ENCODE results near the gene FBXL19. TPM values are rescaled to one million over a fixed set of nuclear protein-coding genes. Genes with fewer than 3 reads are reported as not detected.

Gene FBXL19
- total and polyA plus RNA-seq, 2 of the 8 experiments (the other 6 are each of a cell fraction or from before 2014, with no cell fraction given), result 47.2 to 72.2 TPM

DNA sequence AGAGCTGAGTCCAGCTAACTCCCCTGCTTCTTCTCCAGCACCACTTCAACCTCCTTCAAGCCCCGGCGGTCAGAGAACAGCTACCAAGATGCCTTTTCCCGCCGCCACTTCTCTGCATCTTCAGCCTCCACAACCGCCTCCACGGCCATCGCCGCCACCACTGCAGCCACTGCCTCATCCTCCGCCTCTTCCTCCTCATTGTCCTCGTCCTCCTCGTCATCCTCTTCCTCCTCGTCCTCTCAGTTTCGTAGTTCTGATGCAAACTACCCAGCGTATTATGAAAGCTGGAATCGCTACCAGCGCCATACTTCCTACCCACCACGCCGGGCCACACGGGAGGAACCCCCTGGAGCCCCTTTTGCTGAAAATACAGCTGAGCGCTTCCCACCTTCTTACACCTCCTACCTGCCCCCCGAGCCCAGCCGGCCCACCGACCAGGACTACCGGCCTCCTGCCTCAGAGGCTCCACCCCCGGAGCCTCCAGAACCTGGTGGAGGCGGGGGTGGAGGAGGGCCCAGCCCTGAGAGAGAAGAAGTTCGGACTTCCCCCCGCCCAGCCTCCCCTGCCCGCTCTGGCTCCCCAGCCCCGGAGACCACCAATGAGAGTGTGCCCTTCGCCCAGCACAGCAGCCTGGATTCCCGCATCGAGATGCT is 41.3 kb downstream of the FBXL19 start:
- Histone ChIP-seq H3K23me2 (ENCODE audit: low read depth, low read length) (no peaks in the 10 kb centered on the region), H3K23ac (ENCODE audit: insufficient read length) (no peak overlapping the region), H3K14ac (ENCODE audit: insufficient read length) (no peak overlapping the region), H3K79me2 (ENCODE audit: control insufficient read depth in 1 of 2, insufficient read depth in 2 of 2, low read length in 2 of 2) (peaks cover 0 to 3% of the 10 kb centered on the region in 2 experiments; a peak in 1 of 4 replicates), H3K9me3 (ENCODE audit: insufficient read depth in 2 of 2, low read depth in 1 of 2, low read length in 1 of 2) (no peaks in the 10 kb centered on the region; a peak in 1 of 4 replicates), H3K18ac (ENCODE audit: extremely low read depth, low read length) (no peak overlapping the region), H3K4me2 (ENCODE audit: insufficient read depth in 1 of 2, low read depth in 2 of 2, low read length in 2 of 2) (no peak overlapping the region), H3K4me3 (ENCODE audit: extremely low read depth in 1 of 4, insufficient read depth in 2 of 4, low read depth in 3 of 4, low read length in 4 of 4) (no peak overlapping the region), H4K5ac (ENCODE audit: insufficient read length, low read depth, low read length) (no peak overlapping the region), H2AK5ac (ENCODE audit: low read depth, low read length) (no peak overlapping the region), H2BK20ac (ENCODE audit: low read length) (no peak overlapping the region), H2BK5ac (ENCODE audit: low read depth, low read length) (no peak overlapping the region), H4K20me1 (replicated peaks in 1 of 2; ENCODE audit: control insufficient read depth in 1 of 2, insufficient read depth in 2 of 2, low read length in 2 of 2) (peaks cover 2 to 19% of the 10 kb centered on the region in 2 experiments), H3K9ac (replicated peaks in 1 of 4; ENCODE audit: extremely low read depth in 1 of 4, low read depth in 3 of 4, low read length in 3 of 4) (no peak overlapping the region), H2AFZ (ENCODE audit: low read length) (no peak overlapping the region), H3K36me3 (ENCODE audit: control insufficient read depth in 2 of 4, insufficient read depth in 4 of 4, low read length in 3 of 4) (peaks cover 57 to 91% (median 65%) of the 10 kb centered on the region in 4 experiments), H4K8ac (ENCODE audit: extremely low read depth, insufficient read depth, low read length) (no peak overlapping the region), H3K4ac (replicated peaks; ENCODE audit: insufficient read length, low read depth, low read length) (no peak overlapping the region), H2BK120ac (replicated peaks; ENCODE audit: low read depth, low read length) (no peak overlapping the region), H4K91ac (replicated peaks; ENCODE audit: insufficient read length, low read length) (no peak overlapping the region), H3K56ac (replicated peaks; ENCODE audit: insufficient read length, low read depth, low read length) (no peak overlapping the region), H3K79me1 (ENCODE audit: low read depth, low read length) (peaks cover 6% of the 10 kb centered on the region), H2BK12ac (ENCODE audit: low read depth, low read length) (no peak overlapping the region), H3K4me1 (replicated peaks in 1 of 4; ENCODE audit: control insufficient read depth in 3 of 4, insufficient read depth in 4 of 4, low read length in 3 of 4) (no peaks in the 10 kb centered on the region), H2BK15ac (ENCODE audit: low read length) (no peak overlapping the region), H3K27me3 (replicated peaks in 1 of 4; ENCODE audit: control insufficient read depth in 3 of 4, extremely low read depth in 1 of 4, insufficient read depth in 3 of 4, low read length in 3 of 4) (no peaks in the 10 kb centered on the region), H3K27ac (ENCODE audit: low read depth, low read length) (no peak overlapping the region)
- WGBS, 2 experiments (ENCODE audit: extremely low coverage in 1 of 2, insufficient coverage in 1 of 2, insufficient read length in 1 of 2, insufficient replicate concordance in 2 of 2, low coverage in 1 of 2, low lambda C conversion rate in 2 of 2, missing lambda C conversion rate in 1 of 2), result 90% methylated on average over 27 of the region's 33 CpGs; no CpG with 5 or more reads in 1 of the 2 experiments
- no peak for FAIRE-seq
- POLR2A ChIA-PET (ENCODE audit: partially characterized antibody), result interaction anchor here (0.6 to 6.4 kb wide), 11 partner anchors 8 to 157 kb away, joined by 3 to 45 read pairs (median 5); partner anchors contain the start of genes HSD3B7 and KAT8
- no peak for DNase-seq (ENCODE audit: low read depth in 1 of 2, low spot score in 2 of 2)
- CTCF ChIA-PET (ENCODE audit: partially characterized antibody), result interaction anchor here (0.9 to 3.8 kb wide), 6 partner anchors 11 to 550 kb away, joined by 3 to 26 read pairs (median 5); no protein-coding TSS in a partner anchor
- TF ChIP-seq TCF12 (IDR thresholded peaks at IDR 0.05; ENCODE audit: low read depth, low read length) (no peak), TBP (IDR thresholded peaks at IDR 0.05; ENCODE audit: low read depth, low read length) (no peak), BRCA1 (IDR thresholded peaks at IDR 0.05; ENCODE audit: low read depth, low read length) (no peak), CTBP2 (IDR thresholded peaks at IDR 0.05; ENCODE audit: borderline replicate concordance, insufficient read depth, insufficient read length, low read length) (no peak), EP300 (IDR thresholded peaks at IDR 0.05; ENCODE audit: borderline replicate concordance in 1 of 2, low read depth in 2 of 2, low read length in 2 of 2) (no peak), ZNF274 (IDR thresholded peaks at IDR 0.05; ENCODE audit: borderline replicate concordance, extremely low read depth, low read length) (no peak), BACH1 (IDR thresholded peaks at IDR 0.05; ENCODE audit: low read length) (no peak), KDM1A (IDR thresholded peaks at IDR 0.05; ENCODE audit: borderline replicate concordance, low read length) (no peak), RNF2 (IDR thresholded peaks at IDR 0.05; ENCODE audit: borderline replicate concordance, low read depth, low read length, missing control alignments, poor library complexity, severe bottlenecking) (no peak), GTF2F1 (IDR thresholded peaks at IDR 0.05; ENCODE audit: borderline replicate concordance, low read depth, low read length) (no peak), RFX5 (IDR thresholded peaks at IDR 0.05; ENCODE audit: borderline replicate concordance, low read depth, low read length) (no peak), TAF7 (optimal IDR thresholded peaks at IDR 0.05; ENCODE audit: borderline replicate concordance, low read depth, low read length) (no peak)
